Caco-2 (cell line): ENCODE data around the gene YWHAB. TPM values are rescaled to one million over a fixed set of nuclear protein-coding genes. Genes with fewer than 3 reads are reported as not detected.
"Not testable (repeated sequence)": the region's sequence is repeated elsewhere in the genome, so short reads cannot be mapped to it uniquely, and the experiment has no call there.

Source experiments
- BruUV-seq: library from RNA; stranded (reverse); fragments of 400-500 nt; replicated peaks from 2 replicates; lab custom pipeline; 2021; lab: Mats Ljungman, UMichigan
- CTCF ChIA-PET: fragments of 300-600 bp; sonication (Branson Sonifier 250); formaldehyde crosslinking; loops from one replicate; lab custom pipeline; 2022; ENCODE audit warnings: antibody characterized with exemption; lab: Charles Lee
- POLR2A ChIA-PET: fragments of 300-600 bp; sonication (Branson Sonifier 250); formaldehyde crosslinking; loops from one replicate; lab custom pipeline; 2022; ENCODE audit warnings: antibody characterized with exemption; lab: Charles Lee
- DNase-seq, 2 experiments: peaks; one replicate each; pipeline versions ENCODE4 v3.0.0 to v3.0.0-alpha.2; 2020 to 2022
- H3K27me3 ChIP-seq: replicated peaks from 2 replicates; pipeline ENCODE4 v1.6.0; 2011; ENCODE audit warnings: low read length; ENCODE audit not compliant: control insufficient read depth, insufficient read depth
- H3K36me3 ChIP-seq: 2 replicates; pipeline ENCODE4 v1.5.1; 2011; ENCODE audit warnings: low read length; ENCODE audit not compliant: control insufficient read depth, insufficient read depth
- H3K4me1 ChIP-seq: fragments of 250-450 bp; sonication (Bioruptor Pico); 2 replicates; pipeline ENCODE4 v1.5.1; 2020; ENCODE audit warnings: mild to moderate bottlenecking
- H3K4me3 ChIP-seq: 2 replicates; pipeline ENCODE4 v1.5.1; 2011; ENCODE audit warnings: low read depth, mild to moderate bottlenecking, control low read depth, low read length
- H3K9me3 ChIP-seq: fragments of 250-450 bp; sonication (Bioruptor Pico); 2 replicates; pipeline ENCODE4 v1.5.1; 2020; ENCODE audit warnings: mild to moderate bottlenecking, moderate library complexity
- H3K27ac Mint-ChIP-seq: one replicate; pipeline ENCODE4 v1.8.0; 2022; ENCODE audit warnings: mixed read lengths; ENCODE audit not compliant: unreplicated experiment
- H3K27me3 Mint-ChIP-seq: one replicate; pipeline ENCODE4 v1.8.0; 2022; ENCODE audit warnings: mixed read lengths; ENCODE audit not compliant: insufficient read depth, unreplicated experiment
- H3K36me3 Mint-ChIP-seq: one replicate; pipeline ENCODE4 v1.8.0; 2022; ENCODE audit warnings: mild to moderate bottlenecking, mixed read lengths; ENCODE audit not compliant: insufficient read depth, unreplicated experiment
- H3K4me1 Mint-ChIP-seq: one replicate; pipeline ENCODE4 v1.8.0; 2022; ENCODE audit warnings: low read depth, mixed read lengths; ENCODE audit not compliant: unreplicated experiment
- H3K4me3 Mint-ChIP-seq: one replicate; pipeline ENCODE4 v1.8.0; 2022; ENCODE audit warnings: mild to moderate bottlenecking, moderate library complexity, mixed read lengths; ENCODE audit not compliant: unreplicated experiment
- H3K9me3 Mint-ChIP-seq: one replicate; pipeline ENCODE4 v1.8.0; 2022; ENCODE audit warnings: mixed read lengths; ENCODE audit not compliant: unreplicated experiment
- CTCF ChIP-seq, 2 experiments: fragments of 200-600 bp in 1 of 2; IDR thresholded peaks; 1 replicate in 1 of 2; 2 replicates in 1 of 2; pipeline versions ENCODE4 v1.5.1 to v1.8.0; 2011 to 2022; ENCODE audit warnings: antibody characterized with exemption in 1 of 2, control low read depth in 1 of 2, inconsistent platforms in 1 of 2, low read depth in 1 of 2, low read length in 1 of 2, mild to moderate bottlenecking in 1 of 2, moderate library complexity in 1 of 2; ENCODE audit not compliant: insufficient read depth in 1 of 2, severe bottlenecking in 1 of 2, unreplicated experiment in 1 of 2
- intact Hi-C: fragments of 100-400 bp; cut with micrococcal nuclease; formaldehyde crosslinking; loops from one replicate; pipeline ENCODE4 v1.10.0; 2022; ENCODE audit not compliant: unreplicated experiment
- total RNA-seq: library from RNA; stranded (reverse); gene quantifications from 2 replicates; pipeline ENCODE4 v1.2.3, GENCODE V29; 2022

YWHAB gene
- total RNA-seq, 1 experiment from 2014 or later, result 522 TPM

- Mint-ChIP-seq H3K27me3 (peaks cover 11% of the 10 kb centered on the region), H3K9me3 (no peaks in the 10 kb centered on the region), H3K27ac (no peak overlapping the region), H3K4me1 (peaks cover 14% of the 10 kb centered on the region), H3K4me3 (no peak overlapping the region), H3K36me3 (peaks cover 5% of the 10 kb centered on the region)
- no peak for TF ChIP-seq CTCF (IDR thresholded peaks at IDR 0.05; ENCODE audit: insufficient read depth in 1 of 2, low read depth in 1 of 2, low read length in 1 of 2, severe bottlenecking in 1 of 2, unreplicated experiment in 1 of 2)
- DNase-seq, result no peak
- Histone ChIP-seq H3K4me3 (no peak overlapping the region), H3K4me1 (peaks cover 11% of the 10 kb centered on the region), H3K9me3 (no peaks in the 10 kb centered on the region), H3K36me3 (no peaks in the 10 kb centered on the region), H3K27me3 (no peaks in the 10 kb centered on the region)
- POLR2A ChIA-PET, result no interaction called here
- BruUV-seq, result no TSS peak
- CTCF ChIA-PET, result interaction anchor here (0.6 to 1.8 kb wide), 14 partner anchors 8 to 183 kb away, joined by 3 to 17 read pairs (median 5); partner anchors contain the start of gene PABPC1L
- intact Hi-C loops, result loop anchor here (1.0 to 2.0 kb wide), 4 partner anchors 67 to 182 kb away; no protein-coding TSS in a partner anchor
Observed at GRCh38 chr20:44866703-44867335, 18.7 kb upstream of the YWHAB start.

DNA sequence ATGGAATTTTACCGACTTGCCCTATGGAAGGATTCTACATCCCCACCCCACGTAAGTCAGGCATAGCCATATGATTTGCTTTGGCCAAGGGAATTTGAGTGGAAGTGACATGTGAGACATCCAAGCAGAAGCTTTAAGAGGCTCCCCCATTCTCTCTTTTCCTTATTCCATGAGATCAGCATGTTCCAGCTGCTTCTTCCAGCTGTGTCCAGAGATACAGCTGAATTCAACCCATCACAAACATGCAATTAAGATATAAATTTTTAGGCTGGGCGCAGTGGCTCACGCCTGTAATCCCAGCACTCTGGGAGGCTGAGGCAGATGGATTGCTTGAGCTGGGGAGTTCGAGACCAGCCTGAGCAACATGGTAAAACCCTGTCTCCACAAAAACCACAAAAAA lies 16.0 kb upstream of the YWHAB start:
- BruUV-seq, result no TSS peak
- Histone ChIP-seq H3K36me3 (no peaks in the 10 kb centered on the region), H3K27me3 (no peaks in the 10 kb centered on the region), H3K9me3 (no peaks in the 10 kb centered on the region), H3K4me3 (no peak overlapping the region), H3K4me1 (no peaks in the 10 kb centered on the region; the same call in 1 of the 2 replicates)
- Mint-ChIP-seq H3K27me3 (peaks cover 14% of the 10 kb centered on the region), H3K4me1 (no peaks in the 10 kb centered on the region), H3K4me3 (no peak overlapping the region), H3K36me3 (peaks cover 5% of the 10 kb centered on the region), H3K9me3 (no peaks in the 10 kb centered on the region), H3K27ac (no peak overlapping the region)
- no peak for DNase-seq
- TF ChIP-seq CTCF (IDR thresholded peaks at IDR 0.05; ENCODE audit: insufficient read depth in 1 of 2, low read depth in 1 of 2, low read length in 1 of 2, severe bottlenecking in 1 of 2, unreplicated experiment in 1 of 2), result no peak
- POLR2A ChIA-PET, result no interaction called here
- intact Hi-C loops, result no loop called here
- CTCF ChIA-PET, result interaction anchor here (0.6 to 1.8 kb wide), 6 partner anchors 16 to 186 kb away, joined by 3 to 6 read pairs (median 4); partner anchors contain the start of genes KCNK15 and YWHAB

DNA sequence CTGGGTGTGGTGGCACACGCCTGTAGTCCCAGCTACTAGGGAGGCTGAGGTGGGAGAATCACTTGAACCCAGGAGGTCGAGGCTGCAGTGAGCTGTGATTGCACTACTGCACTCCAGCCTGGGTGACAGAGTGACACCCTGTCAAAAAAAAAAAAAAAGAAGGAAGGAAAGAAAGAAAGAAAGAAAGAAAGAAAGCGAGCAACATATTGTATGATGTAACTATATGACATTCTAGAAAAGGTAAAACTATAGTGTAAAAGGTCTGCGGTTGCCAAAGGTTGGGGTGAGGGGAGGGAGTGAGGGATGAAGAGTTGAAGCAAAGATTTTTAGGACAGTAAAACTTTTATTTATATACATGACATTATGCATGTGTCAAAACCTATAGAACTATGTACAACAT lies 3.1 kb upstream of the YWHAB start:
- H3K4me3 ChIP-seq, H3K27ac Mint-ChIP-seq, H3K9me3 ChIP-seq, POLR2A ChIA-PET, DNase-seq, H3K9me3 Mint-ChIP-seq, H3K36me3 ChIP-seq, H3K4me3 Mint-ChIP-seq, BruUV-seq, H3K27me3 Mint-ChIP-seq, H3K27me3 ChIP-seq: not testable (repeated sequence)
- Mint-ChIP-seq H3K4me1 (peaks cover 20% of the 10 kb centered on the region), H3K36me3 (peaks cover 11% of the 10 kb centered on the region)
- intact Hi-C loops, result loop anchor here (10.0 kb wide), 2 partner anchors 358 to 668 kb away; partner anchors contain the start of genes OSER1 and SERINC3
- CTCF ChIA-PET, result interaction anchor here (0.6 kb wide), 1 partner anchor 27 kb away, joined by 3 read pairs; no protein-coding TSS in a partner anchor
- H3K4me1 ChIP-seq, result peaks cover 15% of the 10 kb centered on the region
